ENCODE results near the gene LRP6.

The LRP6 gene

DNA sequence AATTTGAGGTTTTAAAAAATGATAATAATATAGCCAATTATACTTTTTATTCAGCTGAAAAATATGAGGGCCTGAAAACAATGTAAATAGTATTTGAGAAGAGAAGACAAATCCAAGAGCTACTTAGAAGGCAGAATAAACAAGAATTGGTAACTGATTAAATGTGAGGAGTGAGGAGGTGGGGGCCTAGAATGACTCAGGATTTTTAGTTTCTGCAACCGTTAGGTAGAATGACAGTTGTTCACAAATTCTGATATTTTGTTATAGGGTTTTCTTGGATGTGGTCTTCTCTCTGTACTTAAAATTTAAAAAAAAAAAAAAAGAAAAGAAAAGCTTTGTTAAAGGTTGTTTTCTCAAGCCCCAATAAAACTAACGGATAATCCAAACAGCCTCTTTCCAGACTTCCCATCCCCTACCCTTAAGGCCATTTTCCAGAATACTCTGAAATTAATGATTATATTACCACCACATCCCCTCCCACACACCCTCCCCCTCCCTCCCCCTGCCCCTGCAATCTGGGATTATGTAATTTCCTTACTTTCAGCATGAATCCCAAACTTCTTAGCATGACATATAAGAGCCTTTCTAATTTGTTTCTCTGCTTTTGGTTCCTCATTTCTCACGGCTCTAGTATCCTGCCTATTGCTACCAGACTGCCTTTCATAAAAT lies 50.4 kb downstream of the LRP6 start:
- DNase-seq (ENCODE audit: low read depth in 2 of 2, low spot score in 1 of 2), result no peak

DNA sequence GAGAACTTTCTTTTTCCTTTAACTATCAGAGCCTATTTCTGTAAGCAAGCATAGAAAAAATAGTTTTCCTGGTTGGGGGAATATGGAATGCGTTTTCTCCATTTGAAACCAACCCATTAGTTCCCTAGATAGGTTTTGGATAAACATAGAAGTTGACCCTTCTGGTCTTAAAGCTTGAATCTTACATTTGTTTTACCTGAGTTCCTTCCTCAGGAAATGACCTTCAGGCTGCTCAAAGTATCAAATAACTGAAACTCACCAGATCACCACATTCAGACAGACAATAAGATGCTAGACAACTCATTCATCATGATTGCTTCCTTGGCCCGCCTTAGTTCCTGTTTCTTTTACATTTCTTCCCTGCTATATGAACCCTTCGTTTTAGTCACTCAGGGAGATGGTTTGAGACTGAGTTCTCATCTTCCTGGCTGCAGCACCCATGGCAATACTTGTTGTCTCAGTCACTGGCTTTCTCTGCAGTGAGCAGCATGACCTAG lies 52.2 kb downstream of the LRP6 start:
- no peak for DNase-seq (ENCODE audit: low read depth in 2 of 2, low spot score in 1 of 2)

DNA sequence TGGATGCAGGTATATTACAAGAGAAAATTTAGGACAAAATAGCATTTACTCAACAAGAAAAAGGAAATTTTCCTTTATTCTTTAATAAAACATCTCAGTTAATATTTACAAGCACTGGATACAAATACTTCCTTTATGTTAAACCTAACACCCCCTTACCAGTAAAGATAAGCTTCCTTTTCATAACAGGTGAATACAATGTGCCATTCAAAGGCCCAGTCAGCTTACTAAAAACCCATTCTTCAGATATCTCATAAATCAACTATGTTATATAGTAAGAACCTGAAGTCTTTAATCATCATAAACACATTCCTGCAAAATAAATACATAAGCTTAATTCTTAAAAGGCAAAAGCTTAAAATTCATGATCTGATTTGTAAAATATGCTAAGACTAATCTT lies 52.6 kb downstream of the LRP6 start:
- DNase-seq (ENCODE audit: low read depth in 2 of 2, low spot score in 1 of 2), result no peak

DNA sequence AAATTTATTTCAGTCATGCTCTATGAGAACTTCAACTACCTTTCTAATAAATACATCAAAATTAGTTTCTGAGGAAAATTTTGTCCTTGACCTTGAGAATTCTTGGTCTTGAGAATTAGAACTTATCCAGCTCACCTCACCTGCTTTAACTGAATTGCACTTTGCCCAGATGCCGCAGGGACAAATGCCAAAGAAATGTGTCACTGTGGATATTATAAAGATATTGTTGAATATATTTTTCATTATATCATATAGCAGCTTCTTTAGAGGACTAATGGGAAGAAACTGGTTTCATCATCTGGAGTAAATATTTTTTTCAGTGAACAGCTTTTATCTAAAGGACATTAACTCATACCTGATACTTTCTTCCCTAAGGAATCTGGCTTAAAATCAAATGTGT lies 54.1 kb downstream of the LRP6 start:
- no peak for DNase-seq (ENCODE audit: low read depth in 2 of 2, low spot score in 1 of 2)

DNA sequence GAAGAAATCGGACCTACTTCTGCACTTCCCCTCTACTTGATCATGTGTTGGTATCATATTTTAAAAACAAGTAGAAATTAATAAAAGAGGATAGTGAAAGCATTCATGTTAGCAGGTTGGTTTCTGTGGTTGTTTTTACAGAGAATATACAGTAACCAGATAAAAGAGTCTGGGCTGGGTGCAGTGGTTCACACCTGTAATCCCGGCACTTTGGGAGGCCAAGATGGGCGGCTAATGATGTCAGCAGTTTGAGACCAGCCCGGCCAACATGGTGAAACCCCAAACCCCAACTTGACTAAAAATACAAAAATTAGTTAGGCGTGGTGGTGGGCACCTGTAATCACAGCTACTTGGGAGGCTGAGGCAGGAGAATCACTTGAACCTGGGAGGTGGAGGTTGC lies 55.9 kb downstream of the LRP6 start:
- no peak for DNase-seq (ENCODE audit: low read depth in 2 of 2, low spot score in 1 of 2)

DNA sequence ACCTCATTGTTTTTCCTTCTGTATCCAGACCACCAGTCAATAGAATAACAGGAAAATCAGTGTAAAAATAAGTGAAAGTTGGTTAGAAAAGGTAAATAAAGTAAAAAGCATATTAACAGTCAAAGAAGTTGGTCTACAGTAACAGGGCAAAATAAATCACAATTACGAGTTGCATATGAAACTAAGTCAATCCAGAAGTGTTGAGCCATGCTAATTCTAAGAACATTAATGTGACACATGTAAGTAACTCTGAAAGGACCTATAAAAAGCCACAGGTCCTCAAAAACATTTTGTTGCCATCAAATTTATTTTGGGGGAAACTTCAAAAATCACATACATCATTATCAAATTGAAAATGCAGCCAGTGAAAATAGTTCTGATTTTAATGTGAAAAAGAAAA lies 56.4 kb downstream of the LRP6 start:
- DNase-seq (ENCODE audit: low read depth in 2 of 2, low spot score in 1 of 2), result no peak

DNA sequence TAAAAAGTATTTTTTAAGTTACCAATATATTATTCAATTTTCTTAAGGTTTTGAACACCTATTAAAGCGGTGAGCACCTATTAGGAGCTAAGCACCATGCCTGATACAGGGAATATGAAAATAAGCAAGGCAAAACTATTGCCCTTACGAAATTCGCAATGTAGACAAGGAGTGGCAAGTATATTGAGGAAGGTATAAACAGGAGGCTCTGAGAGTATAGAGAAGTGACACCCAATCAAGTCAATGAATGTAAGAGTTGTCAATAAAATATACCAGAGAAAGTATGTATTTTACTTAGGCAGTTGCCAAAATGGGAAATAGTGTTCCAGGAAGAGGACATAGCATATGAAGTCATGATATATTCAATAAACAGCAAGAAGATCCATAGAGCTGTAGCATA lies 57.2 kb downstream of the LRP6 start:
- no peak for DNase-seq (ENCODE audit: low read depth in 2 of 2, low spot score in 1 of 2)

DNA sequence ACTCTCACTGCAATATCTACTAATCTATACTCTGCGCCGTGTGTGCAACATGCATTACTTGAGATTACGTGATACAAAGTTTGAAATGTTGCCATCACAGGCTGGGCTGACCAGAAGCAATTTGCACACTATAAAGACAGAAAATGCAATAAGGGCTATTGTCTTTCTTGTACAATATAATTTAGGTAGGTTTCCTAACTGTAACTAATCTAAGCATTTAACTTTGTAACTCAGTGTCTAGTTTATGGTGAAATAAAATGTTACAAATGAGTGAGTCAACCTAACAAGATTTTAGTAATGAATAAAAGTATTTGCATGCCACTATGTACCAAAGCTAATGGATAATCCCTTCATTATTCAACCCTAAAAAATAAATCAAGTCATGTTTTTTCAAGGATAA lies 57.8 kb downstream of the LRP6 start:
- DNase-seq (ENCODE audit: low read depth in 2 of 2, low spot score in 1 of 2), result no peak

DNA sequence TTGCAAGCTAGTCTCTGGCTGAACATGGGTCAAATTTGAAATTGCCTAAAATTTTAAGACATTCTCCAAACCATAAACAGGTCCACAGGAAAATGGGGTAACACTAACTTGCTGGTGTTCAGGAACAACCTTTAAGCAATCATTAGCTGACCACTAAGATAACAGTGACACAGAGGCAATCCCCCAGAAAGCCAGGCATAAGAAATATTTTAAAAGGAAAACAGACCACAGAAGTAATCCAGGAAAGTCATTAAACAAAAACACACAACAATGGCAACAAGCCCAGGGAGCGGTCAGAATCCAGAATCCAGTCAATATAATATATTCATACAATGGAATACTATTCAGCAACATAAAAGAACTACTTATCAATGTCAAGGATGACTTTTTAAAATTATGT lies 59.1 kb downstream of the LRP6 start:
- no peak for DNase-seq (ENCODE audit: low read depth in 2 of 2, low spot score in 1 of 2)

DNA sequence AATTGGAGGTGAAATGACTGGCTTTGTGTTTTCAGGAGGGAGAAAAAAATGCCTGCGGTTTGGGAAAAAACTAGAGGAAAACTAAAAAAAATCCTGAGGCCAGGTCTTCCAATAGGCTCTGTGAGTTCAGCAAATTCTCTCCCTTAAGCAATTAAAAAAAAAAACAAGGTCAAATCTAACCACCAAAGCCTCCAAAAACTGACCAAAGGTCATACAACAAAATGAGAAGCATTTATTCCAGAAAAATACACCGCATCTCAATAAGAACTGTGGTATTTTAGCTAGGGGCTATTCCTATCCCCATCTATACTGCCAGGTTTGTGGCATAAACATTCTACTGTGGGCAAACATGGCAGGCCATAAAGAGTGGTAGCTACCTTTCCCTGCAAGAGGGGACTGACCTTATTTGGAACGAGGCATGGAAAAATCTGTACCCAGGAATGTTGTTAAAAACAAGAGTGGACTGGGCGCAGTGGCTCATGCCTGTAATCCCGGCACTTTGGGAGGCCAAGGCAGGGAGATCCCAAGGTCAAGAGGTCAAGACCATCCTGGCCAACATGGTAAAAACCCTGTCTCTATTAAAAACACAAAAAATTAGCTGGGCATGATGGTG lies 60.0 kb downstream of the LRP6 start:
- DNase-seq (ENCODE audit: low read depth in 2 of 2, low spot score in 1 of 2), result no peak

DNA sequence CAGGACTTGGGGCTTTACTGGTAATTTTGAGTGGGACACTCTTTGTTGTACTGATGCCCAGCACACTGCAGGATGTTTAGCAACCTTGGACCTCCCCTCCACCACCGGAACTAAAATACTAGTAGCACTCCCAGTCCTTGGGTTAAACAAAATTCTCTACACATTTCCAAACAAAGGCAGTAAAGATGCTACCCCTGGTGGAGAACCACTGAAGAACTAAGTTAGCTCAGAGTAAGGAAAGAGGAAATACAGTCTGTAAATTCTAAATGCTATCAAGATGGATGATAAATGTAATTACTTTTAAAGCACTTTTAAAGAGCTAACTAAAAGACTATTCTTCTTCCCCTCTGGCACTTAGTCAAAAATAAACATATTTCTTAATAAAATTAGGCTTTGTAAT lies 64.1 kb downstream of the LRP6 start:
- no peak for DNase-seq (ENCODE audit: low read depth in 2 of 2, low spot score in 1 of 2)

DNA sequence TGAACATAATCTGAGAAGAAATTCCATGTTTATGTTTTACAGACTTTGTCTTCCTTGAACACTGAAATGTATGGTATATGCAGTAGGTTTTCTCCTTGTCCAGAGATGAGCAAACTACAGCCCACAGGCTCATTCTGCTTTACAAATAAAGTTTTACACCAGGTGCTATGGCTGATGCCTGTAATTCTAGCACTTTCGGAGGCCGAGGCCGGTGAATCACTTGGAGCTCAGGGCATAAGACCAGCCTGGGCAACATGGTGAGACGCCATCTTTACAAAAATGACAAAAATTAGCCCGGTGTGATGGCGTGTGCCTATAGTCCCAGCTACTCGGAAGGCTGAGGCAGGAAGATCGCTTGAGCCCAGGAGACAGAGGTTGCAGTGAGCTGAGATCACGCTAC lies 64.7 kb downstream of the LRP6 start:
- no peak for DNase-seq (ENCODE audit: low read depth in 2 of 2, low spot score in 1 of 2)

DNA sequence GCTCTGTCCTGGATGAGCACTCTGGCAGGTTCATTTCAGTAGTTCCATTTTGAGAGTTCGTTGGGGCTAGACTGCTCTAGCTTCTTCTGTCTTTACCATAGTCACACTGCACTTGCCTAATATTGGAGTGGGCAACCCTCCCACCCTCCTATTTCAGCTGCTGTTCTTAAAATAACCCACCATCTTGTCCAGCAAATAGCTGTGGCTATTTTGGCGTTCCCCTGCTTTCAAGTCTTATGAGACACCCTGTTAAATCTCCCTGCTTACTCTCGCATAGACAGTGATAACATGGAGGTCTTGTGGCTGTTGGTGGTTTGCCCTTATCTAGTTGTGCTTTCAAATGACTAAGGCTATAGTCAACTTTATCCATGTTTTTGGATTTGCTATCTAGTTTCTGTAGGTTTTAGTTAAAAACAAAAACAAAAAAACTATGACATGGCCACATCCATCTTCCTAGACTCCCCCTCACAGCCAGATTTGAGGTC lies 65.5 kb downstream of the LRP6 start:
- no peak for DNase-seq (ENCODE audit: low read depth in 2 of 2, low spot score in 1 of 2)

DNA sequence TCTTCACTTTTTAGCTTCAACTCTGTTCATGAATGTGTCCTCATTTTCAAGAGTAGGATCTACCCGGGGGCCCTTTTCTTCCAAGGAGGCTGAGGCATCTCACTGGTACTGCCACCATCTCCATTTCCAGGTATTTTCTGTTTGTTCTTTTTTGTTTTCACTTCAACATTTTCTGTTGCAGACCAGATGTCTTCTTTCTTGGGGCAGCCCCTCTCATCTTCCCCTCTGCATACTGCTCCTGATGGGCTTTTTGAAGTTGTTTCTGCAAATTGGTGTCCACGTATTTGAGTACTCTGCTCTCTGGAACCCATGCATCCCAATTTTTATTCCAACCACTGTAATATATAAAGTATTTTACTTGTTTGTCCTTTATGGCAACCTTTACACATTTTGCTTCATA lies 66.5 kb downstream of the LRP6 start:
- DNase-seq (ENCODE audit: low read depth in 2 of 2, low spot score in 1 of 2), result no peak

DNA sequence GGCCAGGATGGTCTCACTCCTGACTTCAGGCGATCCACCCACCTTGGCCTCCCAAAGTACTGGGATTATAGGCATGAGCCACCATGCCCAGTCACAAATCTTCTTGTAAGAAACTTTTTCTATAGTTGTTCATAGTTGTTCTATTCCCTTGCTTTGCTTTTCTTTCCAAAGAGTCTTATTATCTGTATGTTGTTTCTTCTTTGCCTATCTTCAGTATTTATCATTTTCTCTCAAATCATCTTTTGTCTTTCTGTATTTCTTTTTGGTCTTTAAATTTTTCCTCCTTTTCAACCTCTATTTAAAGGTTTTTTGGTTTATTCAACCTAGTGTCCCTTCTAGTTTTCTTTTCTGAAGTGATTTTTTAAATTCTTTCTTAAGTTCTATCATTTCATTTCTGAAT lies 68.7 kb downstream of the LRP6 start:
- DNase-seq (ENCODE audit: low read depth in 2 of 2, low spot score in 1 of 2), result no peak

DNA sequence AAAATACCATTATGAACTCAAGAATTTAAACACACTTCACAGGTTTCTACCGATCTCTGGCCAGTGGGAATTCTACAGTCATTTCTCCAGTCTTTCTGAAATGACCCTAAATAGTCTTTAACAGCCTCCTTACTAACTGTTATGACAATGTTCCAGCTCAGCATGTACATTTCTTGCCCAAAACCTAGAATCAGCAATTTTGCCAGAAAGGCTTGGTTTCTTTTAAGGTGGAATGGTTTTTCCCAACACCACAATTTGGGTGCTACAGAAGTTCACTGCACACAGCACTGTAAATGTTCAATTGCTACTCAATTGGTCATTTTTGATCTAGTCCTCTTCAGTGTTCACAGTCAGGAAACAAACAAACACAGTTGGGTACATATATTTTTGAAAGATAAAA lies 69.7 kb downstream of the LRP6 start:
- DNase-seq (ENCODE audit: low read depth in 2 of 2, low spot score in 1 of 2), result no peak

DNA sequence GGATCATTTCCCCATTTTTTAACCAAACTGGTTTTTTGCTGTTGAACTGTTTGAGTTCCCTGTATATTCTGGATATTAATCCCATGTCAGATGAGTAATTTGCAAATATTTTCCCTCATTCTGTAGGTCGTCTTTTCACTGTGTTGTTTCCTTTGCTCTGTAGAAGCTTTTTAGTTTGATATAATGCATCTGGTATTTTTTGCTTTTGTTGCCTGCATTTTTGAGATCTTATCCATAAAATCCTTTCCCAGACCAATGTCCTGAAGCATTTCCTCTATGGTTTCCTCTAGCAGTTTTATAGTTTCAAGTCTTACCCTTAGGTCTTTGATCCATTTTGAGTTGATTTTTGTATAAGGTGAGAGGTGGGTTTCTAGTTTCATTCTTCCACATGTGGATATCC lies 71.3 kb downstream of the LRP6 start:
- DNase-seq (ENCODE audit: low read depth in 2 of 2, low spot score in 1 of 2), result no peak

DNA sequence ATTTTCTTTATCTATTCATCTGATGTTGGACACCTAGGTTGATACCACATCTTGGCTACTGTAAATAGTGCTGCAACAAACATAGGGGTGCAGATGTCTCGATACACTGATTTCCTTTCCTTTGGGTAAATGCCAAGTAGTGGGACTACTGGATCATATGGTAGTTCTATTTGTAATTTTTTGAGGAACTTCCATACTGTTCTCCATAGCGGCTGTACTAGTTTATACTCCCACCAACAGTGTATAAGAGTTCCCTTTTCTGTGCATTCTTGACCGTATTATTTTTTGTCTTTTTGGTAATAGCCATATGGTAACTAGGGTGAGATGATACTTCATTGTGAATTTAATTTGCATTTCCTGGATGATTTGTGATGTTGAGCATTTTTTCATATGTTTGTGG lies 71.8 kb downstream of the LRP6 start:
- no peak for DNase-seq (ENCODE audit: low read depth in 2 of 2, low spot score in 1 of 2)

DNA sequence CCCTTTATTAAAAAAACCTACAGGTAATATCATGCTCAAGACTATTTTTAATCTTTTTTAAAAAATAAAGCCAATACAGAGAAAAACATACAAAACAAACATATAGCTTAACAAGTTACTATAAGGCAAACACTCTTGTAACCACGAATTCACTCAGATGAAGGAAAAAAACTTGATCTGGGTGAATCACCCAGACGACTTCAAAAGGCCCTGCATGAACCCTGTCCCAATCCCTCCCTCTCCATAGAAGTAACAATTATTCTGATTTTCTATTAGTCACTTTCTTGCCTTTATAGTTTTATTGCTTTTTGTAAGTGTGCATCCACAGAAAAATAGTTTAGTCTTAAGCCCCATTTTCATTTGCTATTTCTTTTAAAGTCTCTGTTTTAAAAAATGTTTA lies 72.6 kb downstream of the LRP6 start:
- DNase-seq (ENCODE audit: low read depth in 2 of 2, low spot score in 1 of 2), result no peak

DNA sequence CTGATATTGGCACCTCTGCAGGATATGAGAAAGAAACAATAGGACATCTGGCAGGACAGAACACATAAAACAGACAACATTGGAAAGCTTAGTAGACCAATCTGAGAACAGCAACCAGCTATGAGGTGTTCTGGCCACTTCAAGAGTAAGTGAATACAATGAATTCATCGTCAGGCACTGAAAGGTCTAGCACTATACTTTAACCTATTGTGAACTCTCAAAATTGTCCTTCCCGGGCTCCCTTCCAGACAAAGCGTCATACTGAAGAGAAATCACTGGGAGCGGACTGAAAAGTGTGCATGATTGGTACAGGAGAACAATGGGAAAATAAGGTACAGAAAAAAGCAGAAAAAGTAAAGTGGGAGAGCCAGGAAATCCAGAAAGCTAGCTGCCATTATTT lies 75.8 kb downstream of the LRP6 start:
- DNase-seq (ENCODE audit: low read depth in 2 of 2, low spot score in 1 of 2), result no peak

DNA sequence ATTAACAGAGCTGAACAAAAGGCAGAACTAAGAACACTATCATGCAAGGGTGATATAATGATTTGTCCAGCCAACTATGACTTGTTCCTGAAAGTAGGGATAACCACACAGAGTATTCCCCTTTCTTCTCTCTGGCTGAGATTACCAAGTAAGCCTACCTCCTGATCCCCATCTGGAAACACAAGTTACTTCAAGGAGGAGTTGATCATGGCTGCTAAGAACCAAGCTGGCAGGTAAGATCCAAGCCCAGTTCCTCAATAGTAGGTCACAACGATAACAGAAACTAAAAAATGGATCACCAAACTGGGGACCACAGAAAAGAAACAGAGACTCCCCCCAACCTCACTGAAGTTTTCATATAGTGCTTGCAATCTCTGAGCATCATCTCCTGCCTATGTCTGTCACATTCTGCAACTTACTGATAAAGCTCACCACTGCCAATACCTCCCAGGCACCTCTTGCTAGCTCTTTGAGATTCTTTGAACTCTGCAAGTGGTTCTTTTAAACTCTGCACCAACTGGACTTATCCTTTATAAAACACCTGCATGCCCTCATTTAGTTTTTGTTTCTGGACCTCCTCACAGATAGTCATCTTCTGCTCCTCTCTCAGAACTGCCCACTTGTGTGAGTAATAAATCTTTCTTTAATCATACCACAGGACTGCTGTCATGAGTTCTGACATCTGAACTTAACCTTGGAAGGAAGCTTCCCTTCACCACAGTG lies 76.6 kb downstream of the LRP6 start:
- DNase-seq (ENCODE audit: low read depth in 2 of 2, low spot score in 1 of 2), result no peak

DNA sequence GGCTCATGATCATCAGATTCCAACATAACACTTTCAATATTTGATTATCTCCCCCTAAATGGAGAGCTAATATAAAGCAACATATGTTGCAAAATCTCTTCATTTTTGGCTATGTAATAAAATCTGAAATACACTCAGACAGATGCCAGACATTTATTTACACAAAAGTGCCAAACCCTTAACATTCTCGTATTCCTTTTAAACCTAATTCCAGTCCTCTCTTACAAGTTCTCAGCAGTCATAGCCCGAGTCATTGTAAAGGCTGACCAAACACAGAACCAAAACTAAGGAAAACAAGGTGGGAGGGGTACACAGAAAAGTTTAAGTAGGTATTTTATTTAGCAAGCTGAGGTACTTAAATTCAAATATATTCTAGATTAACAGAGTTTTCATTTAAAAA lies 81.4 kb downstream of the LRP6 start:
- DNase-seq (ENCODE audit: low read depth in 2 of 2, low spot score in 1 of 2), result no peak
